H9 (cell line): ENCODE results near the gene UNC45A. TPM values are rescaled to one million over a fixed set of nuclear protein-coding genes. Genes with fewer than 3 reads are reported as not detected.
A peak's percentile ranks its signal among the peaks of the same experiment; 100 is the strongest.

ENCODE experiments used
- DNase-seq: peaks from one replicate; pipeline ENCODE4 v3.0.0-alpha.2; 2017
- H2AFZ ChIP-seq: one replicate; pipeline ENCODE4 v1.6.1; 2013; ENCODE audit warnings: mild to moderate bottlenecking, low read length, control low read depth, moderate library complexity
- H2AK5ac ChIP-seq: 2 replicates; pipeline ENCODE4 v1.6.1; 2013; ENCODE audit warnings: low read length, control low read depth, mixed read lengths; ENCODE audit not compliant: insufficient read length
- H2BK120ac ChIP-seq: one replicate; pipeline ENCODE4 v1.6.1; 2013; ENCODE audit warnings: low read depth, mild to moderate bottlenecking, low read length, control low read depth, inconsistent platforms; ENCODE audit not compliant: poor library complexity, severe bottlenecking
- H2BK12ac ChIP-seq: 2 replicates; pipeline ENCODE4 v1.6.1; 2013; ENCODE audit warnings: low read length, control low read depth, mixed read lengths, low read depth; ENCODE audit not compliant: insufficient read length
- H2BK15ac ChIP-seq: 2 replicates; pipeline ENCODE4 v1.6.1; 2013; ENCODE audit warnings: low read depth, low read length, control low read depth
- H2BK20ac ChIP-seq: one replicate; pipeline ENCODE4 v1.6.1; 2013; ENCODE audit warnings: low read depth, mild to moderate bottlenecking, low read length, control low read depth, inconsistent platforms; ENCODE audit not compliant: poor library complexity, severe bottlenecking
- H2BK5ac ChIP-seq: 2 replicates; pipeline ENCODE4 v1.6.1; 2013; ENCODE audit warnings: low read length, control low read depth, mixed read lengths; ENCODE audit not compliant: insufficient read length
- H3K14ac ChIP-seq: 2 replicates; pipeline ENCODE4 v1.6.1; 2013; ENCODE audit warnings: low read length, control low read depth; ENCODE audit not compliant: insufficient read depth
- H3K18ac ChIP-seq: 2 replicates; pipeline ENCODE4 v1.6.1; 2013; ENCODE audit warnings: low read depth, mild to moderate bottlenecking, mixed read lengths, low read length, control low read depth; ENCODE audit not compliant: insufficient read length
- H3K23ac ChIP-seq: 2 replicates; pipeline ENCODE4 v1.6.1; 2013; ENCODE audit warnings: low read length, control low read depth, mixed read lengths, low read depth; ENCODE audit not compliant: insufficient read length
- H3K23me2 ChIP-seq: 2 replicates; pipeline ENCODE4 v1.6.1; 2013; ENCODE audit warnings: low read depth, mild to moderate bottlenecking, mixed read lengths, low read length, control low read depth; ENCODE audit not compliant: insufficient read length, poor library complexity, severe bottlenecking
- H3K27ac ChIP-seq: 2 replicates; pipeline ENCODE4 v1.5.1; 2013; ENCODE audit warnings: low read length, control low read depth, mixed read lengths, low read depth; ENCODE audit not compliant: insufficient read length
- H3K27me3 ChIP-seq: 2 replicates; pipeline ENCODE4 v1.6.1; 2013; ENCODE audit warnings: low read length, control low read depth, inconsistent platforms; ENCODE audit not compliant: insufficient read depth
- H3K4ac ChIP-seq: 2 replicates; pipeline ENCODE4 v1.6.1; 2013; ENCODE audit warnings: low read depth, mild to moderate bottlenecking, control low read depth, inconsistent platforms, low read length, moderate library complexity
- H3K4me1 ChIP-seq: 2 replicates; pipeline ENCODE4 v1.6.1; 2013; ENCODE audit warnings: low read length, control low read depth, inconsistent platforms; ENCODE audit not compliant: insufficient read depth
- H3K4me2 ChIP-seq: 2 replicates; pipeline ENCODE4 v1.6.1; 2013; ENCODE audit warnings: low read length, control low read depth, mixed read lengths; ENCODE audit not compliant: insufficient read length, insufficient read depth
- H3K56ac ChIP-seq: 2 replicates; pipeline ENCODE4 v1.6.1; 2013; ENCODE audit warnings: low read depth, mild to moderate bottlenecking, mixed read lengths, low read length, control low read depth; ENCODE audit not compliant: insufficient read length
- H3K79me1 ChIP-seq: 2 replicates; pipeline ENCODE4 v1.6.1; 2013; ENCODE audit warnings: low read depth, mild to moderate bottlenecking, moderate library complexity, low read length, control low read depth, inconsistent platforms; ENCODE audit not compliant: insufficient read depth, poor library complexity, severe bottlenecking
- H3K79me2 ChIP-seq: 2 replicates; pipeline ENCODE4 v1.6.1; 2013; ENCODE audit warnings: low read length, control low read depth, inconsistent platforms; ENCODE audit not compliant: insufficient read depth
- H3K9ac ChIP-seq: 2 replicates; pipeline ENCODE4 v1.6.1; 2013; ENCODE audit warnings: low read length, control low read depth, mixed read lengths; ENCODE audit not compliant: insufficient read length; ENCODE audit errors: extremely low read depth
- H3K9me3 ChIP-seq: one replicate; pipeline ENCODE4 v1.6.1; 2013; ENCODE audit warnings: low read depth, low read length, inconsistent platforms; ENCODE audit not compliant: control insufficient read depth
- H3T11ph ChIP-seq: one replicate; pipeline ENCODE4 v1.6.1; 2013; ENCODE audit warnings: mild to moderate bottlenecking, low read length, control low read depth, inconsistent platforms
- H4K20me1 ChIP-seq: one replicate; pipeline ENCODE4 v1.6.1; 2013; ENCODE audit not compliant: control insufficient read depth, insufficient read length, insufficient read depth
- H4K5ac ChIP-seq: 2 replicates; pipeline ENCODE4 v1.6.1; 2013; ENCODE audit warnings: low read depth, mild to moderate bottlenecking, mixed read lengths, low read length, control low read depth; ENCODE audit not compliant: insufficient read length
- H4K8ac ChIP-seq: replicated peaks from 2 replicates; pipeline ENCODE4 v1.6.1; 2013; ENCODE audit warnings: low read length, control low read depth, mixed read lengths, low read depth; ENCODE audit not compliant: insufficient read length
- H4K91ac ChIP-seq: 2 replicates; pipeline ENCODE4 v1.6.1; 2013; ENCODE audit warnings: low read depth, mild to moderate bottlenecking, moderate library complexity, mixed read lengths, low read length, control low read depth; ENCODE audit not compliant: insufficient read length
- H3K27ac Mint-ChIP-seq, 3 experiments: 2 replicates in 2 of 3; 3 replicates in 1 of 3; pipeline ENCODE4 v1.8.0; 2020 to 2021; ENCODE audit warnings: mixed read lengths in 3 of 3, mild to moderate bottlenecking in 1 of 3, moderate library complexity in 1 of 3
- H3K27me3 Mint-ChIP-seq: 2 replicates; pipeline ENCODE4 v1.8.0; 2021; ENCODE audit warnings: low read depth, mild to moderate bottlenecking, moderate library complexity, mixed read lengths
- H3K36me3 Mint-ChIP-seq, 3 experiments: 2 replicates in 2 of 3; 3 replicates in 1 of 3; pipeline ENCODE4 v1.8.0; 2020 to 2021; ENCODE audit warnings: low read depth in 3 of 3, mixed read lengths in 3 of 3; ENCODE audit not compliant: insufficient read depth in 1 of 3
- H3K4me1 Mint-ChIP-seq, 2 experiments: 2 replicates each; pipeline ENCODE4 v1.8.0; 2020; ENCODE audit warnings: mixed read lengths in 2 of 2
- H3K4me3 Mint-ChIP-seq, 2 experiments: 2 replicates in 1 of 2; 3 replicates in 1 of 2; pipeline ENCODE4 v1.8.0; 2020 to 2021; ENCODE audit warnings: mild to moderate bottlenecking in 2 of 2, mixed read lengths in 2 of 2, moderate library complexity in 1 of 2
- H3K9me3 Mint-ChIP-seq, 2 experiments: 2 replicates in 1 of 2; 3 replicates in 1 of 2; pipeline ENCODE4 v1.8.0; 2020; ENCODE audit warnings: mild to moderate bottlenecking in 2 of 2, mixed read lengths in 2 of 2, moderate library complexity in 1 of 2
- WGBS: extraction: QIAGEN DNeasy Blood & Tissue Kit; methylation state at CpG from one replicate; pipeline ENCODE4 v1.1.7; 2013; ENCODE audit warnings: missing lambda C conversion rate, low lambda C conversion rate, mixed read lengths; ENCODE audit not compliant: insufficient read length; ENCODE audit errors: extremely low coverage; 5-methylcytosine and 5-hydroxymethylcytosine counted together
- total RNA-seq: library from RNA; stranded (reverse); gene quantifications from 2 replicates; pipeline ENCODE4 v1.2.1, GENCODE V29; 2021
- TF ChIP-seq, protein P1 (sequence below): fragments of 200-600 bp; sonication (generic); conservative IDR thresholded peaks from 3 replicates; pipeline ENCODE4 v1.8.0; 2021; ENCODE audit warnings: antibody characterized with exemption, mild to moderate bottlenecking

UNC45A gene
- total RNA-seq, 1 experiment from 2014 or later = 84.6 TPM

DNA sequence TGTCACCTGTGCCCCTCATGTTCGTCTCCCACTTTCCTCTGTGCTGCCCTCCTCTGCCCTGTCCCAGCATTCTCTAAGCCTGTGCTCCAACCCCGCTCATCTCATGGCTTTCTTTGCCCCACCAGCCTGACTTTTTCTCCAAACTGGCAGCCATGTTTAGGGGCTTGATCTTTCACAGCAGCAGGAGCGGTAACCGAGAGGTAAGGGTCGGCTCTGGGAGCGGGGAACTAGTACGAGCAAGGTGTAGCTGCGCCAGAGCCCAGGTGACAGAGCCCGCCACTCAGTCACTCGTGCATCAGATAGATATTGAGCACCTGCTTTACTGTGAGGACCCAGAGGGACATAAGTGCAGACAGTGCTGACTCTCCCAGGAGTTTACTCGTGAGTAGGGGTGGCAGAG lies 18.6 kb upstream of the UNC45A start:
- Histone ChIP-seq H2BK12ac (no peak overlapping the region), H3K14ac (no peak overlapping the region), H3K79me2 (no peaks in the 10 kb centered on the region), H2AK5ac (no peak overlapping the region), H3K4ac (no peak overlapping the region), H3K18ac (no peak overlapping the region), H2BK120ac (no peak overlapping the region), H3K27me3 (no peaks in the 10 kb centered on the region), H3T11ph (no peak overlapping the region), H3K4me2 (no peak overlapping the region), H2BK15ac (no peak overlapping the region), H3K9ac (no peak overlapping the region), H4K20me1 (no peaks in the 10 kb centered on the region), H4K5ac (no peak overlapping the region), H2AFZ (no peak overlapping the region), H3K27ac (no peak overlapping the region), H3K23me2 (no peaks in the 10 kb centered on the region), H2BK20ac (no peak overlapping the region), H3K9me3 (no peaks in the 10 kb centered on the region), H3K23ac (no peak overlapping the region), H3K79me1 (no peaks in the 10 kb centered on the region), H3K56ac (no peak overlapping the region), H2BK5ac (no peak overlapping the region), H3K4me1 (no peaks in the 10 kb centered on the region), H4K91ac (no peak overlapping the region), H4K8ac (no peak overlapping the region)
- peak overlapping the region in 1 of 3 experiments; percentile 94; a peak in 4 of 7 replicates for H3K27ac Mint-ChIP-seq
- no CpG with 5 or more reads among the region's 11 CpGs for WGBS
- DNase-seq = no peak
- peaks cover 5 to 63% (median 18%) of the 10 kb centered on the region in 3 experiments; a peak in 6 of 7 replicates for H3K36me3 Mint-ChIP-seq
- H3K4me1 Mint-ChIP-seq = peaks cover 3 to 8% of the 10 kb centered on the region in 2 experiments; a peak in 2 of 4 replicates
- no peaks in the 10 kb centered on the region for H3K9me3 Mint-ChIP-seq
- no peak overlapping the region for H3K4me3 Mint-ChIP-seq
- TF ChIP-seq, protein P1, sequence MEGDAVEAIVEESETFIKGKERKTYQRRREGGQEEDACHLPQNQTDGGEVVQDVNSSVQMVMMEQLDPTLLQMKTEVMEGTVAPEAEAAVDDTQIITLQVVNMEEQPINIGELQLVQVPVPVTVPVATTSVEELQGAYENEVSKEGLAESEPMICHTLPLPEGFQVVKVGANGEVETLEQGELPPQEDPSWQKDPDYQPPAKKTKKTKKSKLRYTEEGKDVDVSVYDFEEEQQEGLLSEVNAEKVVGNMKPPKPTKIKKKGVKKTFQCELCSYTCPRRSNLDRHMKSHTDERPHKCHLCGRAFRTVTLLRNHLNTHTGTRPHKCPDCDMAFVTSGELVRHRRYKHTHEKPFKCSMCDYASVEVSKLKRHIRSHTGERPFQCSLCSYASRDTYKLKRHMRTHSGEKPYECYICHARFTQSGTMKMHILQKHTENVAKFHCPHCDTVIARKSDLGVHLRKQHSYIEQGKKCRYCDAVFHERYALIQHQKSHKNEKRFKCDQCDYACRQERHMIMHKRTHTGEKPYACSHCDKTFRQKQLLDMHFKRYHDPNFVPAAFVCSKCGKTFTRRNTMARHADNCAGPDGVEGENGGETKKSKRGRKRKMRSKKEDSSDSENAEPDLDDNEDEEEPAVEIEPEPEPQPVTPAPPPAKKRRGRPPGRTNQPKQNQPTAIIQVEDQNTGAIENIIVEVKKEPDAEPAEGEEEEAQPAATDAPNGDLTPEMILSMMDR = no peak
- no peaks in the 10 kb centered on the region for H3K27me3 Mint-ChIP-seq
